H1 (cell line): ENCODE data around the gene RHOB. TPM values are rescaled to one million over a fixed set of nuclear protein-coding genes. Genes with fewer than 3 reads are reported as not detected.

Experiments used
- BACH1 ChIP-seq: IDR thresholded peaks from 2 replicates; pipeline ENCODE4 v1.6.1; 2012; ENCODE audit warnings: low read length, improper control_type of control experiment
- CHD7 ChIP-seq: fragments of 300-600 bp; sonication (generic); IDR thresholded peaks from 2 replicates; pipeline ENCODE4 v1.7.1; 2012; ENCODE audit warnings: low read length, moderate library complexity, mild to moderate bottlenecking, inconsistent platforms; ENCODE audit not compliant: insufficient replicate concordance
- HDAC6 ChIP-seq: IDR thresholded peaks from one replicate; pipeline ENCODE4 v1.7.1; 2012; ENCODE audit warnings: low read depth, mild to moderate bottlenecking, inconsistent platforms, low read length, moderate library complexity
- KDM1A ChIP-seq: fragments of 200-600, 300-600 bp; sonication (generic); IDR thresholded peaks from 2 replicates; pipeline ENCODE4 v1.7.1; 2016; ENCODE audit warnings: mild to moderate bottlenecking, low read length, borderline replicate concordance
- POLR2AphosphoS5 ChIP-seq: IDR thresholded peaks from 2 replicates; pipeline ENCODE4 v1.6.1; 2011; ENCODE audit warnings: low read depth, low read length
- POU5F1 ChIP-seq: IDR thresholded peaks from 2 replicates; pipeline ENCODE4 v1.6.1; 2011; ENCODE audit warnings: low read depth, mild to moderate bottlenecking, low read length, moderate library complexity
- SIRT6 ChIP-seq: IDR thresholded peaks from one replicate; pipeline ENCODE4 v1.7.1; 2012; ENCODE audit warnings: low read length, inconsistent platforms
- TAF7 ChIP-seq: optimal IDR thresholded peaks from 2 replicates; pipeline ENCODE3; 2011; ENCODE audit warnings: low read depth, mild to moderate bottlenecking, inconsistent platforms, low read length, moderate library complexity, borderline replicate concordance
- USF2 ChIP-seq: IDR thresholded peaks from 2 replicates; pipeline ENCODE4 v1.6.1; 2011; ENCODE audit warnings: low read length, improper control_type of control experiment
- polyA plus RNA-seq, 7 experiments: library from polyadenylated mRNA; depleted of rRNA in 3 of 7; stranded (reverse) in 5 of 7; unstranded in 2 of 7; fragments of >200 nt in 5 of 7; fragments of 200-250 nt in 2 of 7; gene quantifications; 1 replicate in 5 of 7; 2 replicates in 1 of 7; 4 replicates in 1 of 7; pipeline versions ENCODE4 v1.2.1 to v1.2.3, GENCODE V29; 2011 to 2013; ENCODE audit warnings: missing spikeins in 2 of 7, mixed read lengths in 2 of 7
- total RNA-seq: library from RNA; stranded (reverse); fragmentation: NEBNext Ultra II Directional; extraction: Animal tissue kit (Norgen Biotek cat#: 25700); gene quantifications from 2 replicates; pipeline ENCODE4 v1.2.1, GENCODE V29; 2021

RHOB gene
- total and polyA plus RNA-seq, 2 of the 8 experiments (the other 6 are each of a cell fraction or from before 2014, with no cell fraction given) = 9.3 to 9.5 TPM

DNA sequence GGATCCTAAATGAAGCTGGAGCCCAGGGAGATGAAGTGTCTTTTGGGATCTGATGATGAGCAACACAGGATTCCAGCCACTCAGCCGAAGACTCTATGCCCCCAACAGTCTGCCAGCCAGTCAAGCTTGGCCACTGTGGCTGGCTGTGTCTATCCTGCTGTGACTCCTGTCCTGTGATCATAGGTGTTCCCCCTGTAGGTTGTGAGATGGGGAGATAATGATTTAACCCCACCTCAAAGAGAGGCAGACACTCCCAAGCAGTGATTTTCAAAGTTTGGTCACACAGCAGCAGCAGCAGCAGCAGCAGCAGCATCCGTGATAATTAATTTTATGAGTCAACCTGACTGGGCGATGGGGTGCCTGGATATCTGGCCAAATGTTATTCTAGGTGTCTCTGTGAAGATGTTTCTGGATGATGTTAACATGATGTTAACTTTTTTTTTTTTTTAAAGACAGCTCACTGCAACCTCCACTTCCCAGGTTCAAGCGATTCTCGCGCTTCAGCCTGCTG is 21.4 kb upstream of the RHOB start (continued):
- TF ChIP-seq CHD7 = no peak
- TF ChIP-seq SIRT6 = no peak
- no peak for TF ChIP-seq BACH1
- TF ChIP-seq POLR2AphosphoS5 = no peak
- no peak for TF ChIP-seq KDM1A
- no peak for TF ChIP-seq TAF7
- TF ChIP-seq HDAC6 = no peak
- TF ChIP-seq USF2 = no peak
- TF ChIP-seq POU5F1 = no peak
